Activated naive CD8-positive, alpha-beta T cell treated with anti-CD3 and anti-CD28 coated beads, Interleukin-2, amount 50 U/mL, for 16 hours (primary cell): ENCODE results near the gene ITGB1BP1.
"Not testable (repeated sequence)": the region's sequence is repeated elsewhere in the genome, so short reads cannot be mapped to it uniquely, and the experiment has no call there.

Source experiments
- DNase-seq: peaks from one replicate; pipeline ENCODE4 v3.0.0-alpha.2; 2020; ENCODE audit warnings: low read depth, low spot score

Gene ITGB1BP1

DNA sequence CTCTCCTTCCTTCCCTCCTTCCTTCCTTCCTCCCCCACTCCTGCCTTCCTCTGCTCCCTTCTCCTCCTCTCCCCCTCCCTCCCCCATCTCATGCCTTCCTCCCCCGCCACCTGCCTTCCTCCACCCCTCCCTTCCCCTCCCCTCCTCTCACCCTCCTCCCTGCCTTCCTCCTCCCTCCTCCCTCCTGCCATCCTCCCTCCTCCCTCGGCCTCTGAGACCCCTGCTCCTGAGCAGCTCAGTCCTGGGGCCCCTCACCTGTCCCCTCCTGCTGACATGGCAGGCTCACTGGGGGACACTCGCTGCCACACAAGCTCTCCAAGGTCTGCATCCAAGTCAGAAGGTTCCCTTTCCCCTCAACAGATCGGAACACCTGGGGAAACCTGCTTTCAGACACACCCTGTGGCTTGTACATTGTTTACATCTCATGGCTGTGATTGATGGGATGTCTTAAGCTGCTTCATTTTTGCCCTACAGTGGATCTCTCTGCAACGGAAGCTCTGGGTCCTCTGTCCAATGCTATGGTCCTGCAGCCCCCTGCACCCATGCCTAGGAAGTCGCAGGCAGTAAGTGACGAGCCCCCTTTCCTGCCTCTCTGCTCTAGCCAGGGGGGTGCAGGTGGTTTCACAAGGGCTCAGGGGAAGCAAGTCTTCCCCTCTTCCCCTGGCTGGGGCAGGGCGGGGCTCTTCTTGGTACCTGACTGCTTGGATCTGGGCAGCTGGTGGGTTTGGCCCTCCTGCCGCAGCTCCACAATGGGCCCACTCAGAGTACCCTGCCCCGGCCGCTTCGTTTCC is 22.9 kb downstream of the ITGB1BP1 start:
- DNase-seq = no peak

GRCh38 chr2:9398881-9399780 is 24.2 kb downstream of the ITGB1BP1 start:
- DNase-seq = no peak

DNA sequence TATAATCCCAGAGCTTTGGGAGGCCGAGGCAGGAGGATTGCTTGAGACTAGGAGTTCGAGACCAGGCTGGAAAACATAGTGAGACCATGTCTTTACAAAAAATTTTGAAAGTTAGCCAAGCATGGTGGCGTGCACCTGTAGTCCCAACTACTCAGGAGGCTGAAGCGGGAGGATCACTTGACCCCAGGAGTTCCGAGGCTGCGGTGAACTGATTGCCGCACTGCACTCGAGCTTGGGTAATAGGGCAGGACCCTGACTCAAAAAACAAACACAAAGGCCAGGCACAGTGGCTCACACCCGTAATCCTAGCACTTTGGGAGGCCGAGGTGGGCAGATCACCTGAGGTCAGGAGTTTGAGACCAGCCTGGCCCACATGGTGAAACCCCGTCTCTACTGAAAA is 25.1 kb downstream of the ITGB1BP1 start:
- DNase-seq = not testable (repeated sequence)

GRCh38 chr2:9397201-9397600 is 26.1 kb downstream of the ITGB1BP1 start:
- no peak for DNase-seq

- DNase-seq = no peak
These were observed 28.5 kb downstream of the ITGB1BP1 start for GRCh38 chr2:9394816-9395215.

DNA sequence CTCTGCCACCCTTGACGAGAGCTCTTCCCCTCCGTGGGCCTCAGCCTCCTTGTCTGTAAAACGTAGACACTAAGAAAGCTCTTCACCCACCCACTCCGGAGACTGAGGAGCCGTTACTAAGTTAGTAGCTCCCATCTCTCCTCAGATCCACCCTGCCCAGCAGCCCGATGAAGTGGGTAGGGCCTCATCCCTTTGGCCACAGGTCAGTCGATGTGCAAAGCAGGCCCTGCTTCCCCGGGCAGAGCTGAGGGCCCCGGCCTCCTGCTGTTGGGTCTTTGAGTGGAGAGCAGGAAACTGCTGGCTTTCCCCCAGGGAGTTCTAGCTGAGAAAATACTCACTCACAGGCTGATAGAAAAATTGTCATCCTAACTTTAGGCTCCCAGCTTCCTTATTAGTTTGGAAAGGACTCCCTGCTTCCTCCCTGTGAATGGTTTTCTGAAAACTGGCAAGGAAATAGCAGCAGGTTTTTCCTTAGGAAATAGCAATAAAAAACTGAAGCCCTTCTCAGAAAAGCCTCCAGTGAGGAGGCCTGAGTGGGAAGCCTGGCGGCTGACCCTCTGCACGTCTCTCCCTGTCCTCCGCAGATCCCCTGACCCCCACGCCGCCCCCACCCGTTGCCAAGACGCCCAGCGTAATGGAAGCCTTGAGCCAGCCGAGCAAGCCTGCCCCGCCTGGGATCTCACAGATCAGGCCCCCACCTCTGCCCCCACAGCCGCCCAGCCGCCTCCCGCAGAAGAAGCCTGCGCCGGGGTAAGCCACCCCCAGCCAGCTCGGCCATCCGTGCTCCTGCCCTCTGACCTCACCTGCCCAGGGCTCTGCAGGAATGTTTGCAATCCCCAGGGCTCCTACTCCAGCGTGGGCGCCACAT is 30.2 kb downstream of the ITGB1BP1 start:
- DNase-seq = no peak

DNA sequence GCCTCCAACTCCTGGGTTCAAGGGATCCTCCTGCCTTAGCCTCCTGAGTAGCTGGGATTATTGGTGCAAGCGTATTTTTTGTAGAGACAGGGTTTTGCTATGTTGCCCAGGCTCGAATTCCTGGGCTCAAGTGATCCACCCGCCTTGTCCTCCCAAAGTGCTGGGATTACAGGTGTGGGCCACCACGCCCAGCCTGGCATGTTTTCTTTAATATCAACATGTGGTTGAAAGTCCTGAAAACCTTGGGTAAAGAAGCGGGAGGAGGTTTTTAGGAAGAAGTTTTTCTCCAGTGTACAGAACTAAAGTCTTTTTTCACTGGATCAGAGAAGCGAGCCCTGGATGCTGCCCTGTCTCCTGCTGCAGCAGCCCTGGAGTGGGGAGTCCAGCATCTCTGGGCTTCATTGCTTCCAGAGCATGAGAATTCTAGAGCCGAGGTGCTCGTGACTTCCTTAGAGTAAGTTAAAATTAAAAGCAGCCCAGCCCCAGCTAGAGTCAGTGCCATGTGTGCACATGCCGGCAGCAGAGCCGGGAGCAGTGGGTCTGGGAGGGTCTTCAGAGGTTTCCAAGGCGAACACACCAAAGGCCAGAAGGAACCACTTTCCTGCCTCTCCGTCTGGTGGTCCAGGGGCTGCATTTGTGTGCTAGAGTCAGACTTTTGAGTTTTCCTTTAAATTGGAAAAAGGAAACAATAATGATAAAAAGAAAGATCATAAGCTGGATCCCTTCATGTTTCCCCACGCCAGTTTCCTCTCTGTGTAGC is 31.2 kb downstream of the ITGB1BP1 start:
- DNase-seq = no peak

DNA sequence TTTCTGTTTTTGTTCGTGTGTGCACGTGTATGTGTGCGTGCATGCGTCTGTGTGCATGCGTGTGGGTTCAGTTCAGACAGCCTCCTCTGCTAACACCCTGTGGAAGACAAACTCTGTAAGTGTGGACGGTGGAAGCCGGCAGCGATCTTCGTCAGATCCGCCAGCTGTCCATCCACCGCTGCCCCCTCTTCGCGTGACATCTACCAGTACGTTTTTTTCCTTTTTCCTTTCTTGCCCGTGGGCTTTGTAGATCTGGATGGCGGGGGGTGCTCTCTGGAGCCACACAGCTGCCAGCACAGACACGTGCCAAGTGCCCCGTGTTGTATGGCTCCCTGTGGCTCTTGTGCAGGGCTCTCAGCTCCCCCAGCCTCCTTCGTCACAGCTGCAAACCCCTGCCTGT is 32.3 kb downstream of the ITGB1BP1 start:
- DNase-seq = no peak

- no peak for DNase-seq
These were observed 33.0 kb downstream of the ITGB1BP1 start for GRCh38 chr2:9390151-9390850.

GRCh38 chr2:9388950-9389911 is 34.1 kb downstream of the ITGB1BP1 start:
- no peak for DNase-seq

GRCh38 chr2:9388199-9388681 is 35.1 kb downstream of the ITGB1BP1 start:
- DNase-seq = no peak

DNA sequence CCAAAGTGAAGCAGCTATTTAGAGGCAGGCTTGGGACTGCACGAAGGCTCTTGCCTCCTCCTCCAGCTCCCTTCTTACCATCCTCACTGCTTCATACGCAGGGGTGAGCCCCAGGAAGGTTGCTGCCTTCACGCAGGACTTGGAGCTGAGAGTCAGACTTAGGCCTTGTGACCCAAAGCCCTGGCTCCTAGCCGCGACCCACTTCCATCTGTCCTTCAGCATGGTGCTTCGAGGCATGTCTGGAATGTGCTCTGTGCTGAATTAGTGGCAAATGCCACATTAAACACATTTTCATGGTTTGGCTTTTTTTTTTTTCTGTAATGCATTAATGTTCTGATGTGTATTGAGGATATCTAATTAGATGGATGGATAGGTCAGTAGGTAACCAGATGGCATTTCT is 37.5 kb downstream of the ITGB1BP1 start:
- DNase-seq = no peak

GRCh38 chr2:9384521-9384920 is 38.8 kb downstream of the ITGB1BP1 start:
- no peak for DNase-seq

DNA sequence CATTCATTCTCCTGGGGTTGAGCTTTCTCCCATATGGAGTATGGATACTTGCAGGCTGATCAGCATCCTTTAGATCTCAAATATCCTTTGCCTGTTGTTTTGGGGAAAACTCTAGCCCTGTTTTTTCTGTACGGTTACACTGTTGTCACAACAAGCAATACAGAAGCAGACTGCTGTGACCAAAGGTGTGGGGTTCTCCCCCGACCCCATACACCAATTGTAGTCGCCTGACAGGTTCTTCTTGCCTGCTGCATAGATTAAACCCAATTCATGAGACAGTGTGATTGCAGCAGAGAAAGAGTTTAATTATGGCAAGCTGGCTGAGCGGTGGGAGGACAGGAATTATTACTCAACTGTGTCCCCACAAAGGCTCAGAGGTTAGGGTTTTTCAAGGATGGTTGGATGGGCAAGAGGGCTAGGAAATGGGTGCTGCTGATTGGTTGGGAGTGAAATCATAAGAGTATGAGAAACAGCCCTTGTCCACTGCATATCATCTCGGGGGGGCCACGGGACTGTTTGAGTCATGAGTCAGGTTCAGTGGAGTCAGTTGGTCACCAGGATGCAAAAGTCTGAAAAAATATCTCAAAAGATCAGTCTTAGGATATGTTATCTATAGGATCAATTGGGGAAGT is 40.6 kb downstream of the ITGB1BP1 start:
- no peak for DNase-seq

- DNase-seq = no peak
These were observed 42.4 kb downstream of the ITGB1BP1 start for GRCh38 chr2:9380702-9381628.

DNA sequence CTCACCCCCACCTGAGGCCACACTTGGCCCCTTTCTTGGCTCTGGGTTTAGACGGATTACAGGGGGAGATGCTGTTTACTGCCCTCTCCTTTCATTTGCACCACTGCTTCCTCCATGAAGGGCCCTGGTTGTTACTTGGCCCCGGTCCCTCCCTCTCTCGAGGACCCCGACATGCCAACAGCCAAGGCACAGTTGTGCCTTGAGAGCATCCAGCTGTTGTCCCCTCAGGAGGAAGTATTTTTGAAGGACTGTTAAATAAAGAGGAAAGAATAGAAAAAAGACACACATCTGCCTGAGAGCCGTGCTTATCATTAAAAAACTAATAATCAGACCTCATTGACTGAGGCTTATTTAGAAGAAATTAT is 44.0 kb downstream of the ITGB1BP1 start:
- DNase-seq = no peak
